HCT116 (cell line): ENCODE measurements around the gene HIGD2A. TPM values are rescaled to one million over a fixed set of nuclear protein-coding genes. Genes with fewer than 3 reads are reported as not detected.
"Not testable (repeated sequence)": the region's sequence is repeated elsewhere in the genome, so short reads cannot be mapped to it uniquely, and the experiment has no call there.

Source experiments
- ATAC-seq: fragments of 200-7000 bp; cut with Tn5 transposase; 2 replicates; pipeline ENCODE4 v1.9.1; 2020; ENCODE audit warnings: mild to moderate bottlenecking, moderate library complexity
- BruUV-seq: library from RNA; stranded (reverse); fragments of 400-500 nt; replicated peaks from 2 replicates; lab custom pipeline; 2021; lab: Mats Ljungman, UMichigan
- CTCF ChIA-PET: fragments of 300-600 bp; sonication (Branson Sonifier 250); formaldehyde crosslinking; loops from one replicate; lab custom pipeline; 2021; ENCODE audit warnings: antibody characterized with exemption; lab: Charles Lee
- POLR2A ChIA-PET: fragments of 300-600, 350-600 bp; sonication (Branson Sonifier 250); formaldehyde crosslinking; loops from one replicate; lab custom pipeline; 2021; ENCODE audit warnings: antibody characterized with exemption; lab: Charles Lee
- RAD21 ChIA-PET, 2 experiments: fragments of 300-600 bp; sonication (Branson Sonifier 250); formaldehyde crosslinking; loops; one replicate each; lab custom pipeline; 2023; ENCODE audit warnings: low total read pairs in 2 of 2; ENCODE audit not compliant: uncharacterized antibody in 2 of 2, unreplicated experiment in 2 of 2, low non-redundant PET in 1 of 2; lab: Charles Lee
- DNase-seq: peaks from one replicate; pipeline ENCODE4 v3.0.0-alpha.2; 2010; ENCODE audit warnings: low read depth, low spot score
- H2AFZ ChIP-seq: fragments of 200-600 bp; shearing (Covaris generic), sonication (generic); 2 replicates; pipeline ENCODE4 v1.6.1; 2017; ENCODE audit warnings: low read depth, mixed run types, mixed read lengths, antibody characterized with exemption, low read length; ENCODE audit not compliant: poor library complexity, severe bottlenecking
- H3K27ac ChIP-seq: 2 replicates; pipeline ENCODE4 v1.5.1; 2012; ENCODE audit warnings: low read depth, low read length
- H3K27me3 ChIP-seq: fragments of 200-600 bp; sonication (generic); 2 replicates; pipeline ENCODE4 v1.6.1; 2016; ENCODE audit warnings: mixed run types, low read length, mixed read lengths; ENCODE audit not compliant: insufficient read depth
- H3K36me3 ChIP-seq, 2 experiments: fragments of 200-500 bp in 1 of 2; fragments of 200-600 bp in 1 of 2; sonication (Bioruptor generic) in 1 of 2; sonication (generic) in 1 of 2; 2 replicates each; pipeline versions ENCODE4 v1.5.1 to v1.6.1; 2014 to 2016; ENCODE audit warnings: low read length in 2 of 2, inconsistent platforms in 1 of 2, mixed read lengths in 1 of 2, mixed run types in 1 of 2; ENCODE audit not compliant: insufficient read depth in 2 of 2, control insufficient read depth in 1 of 2
- H3K4me1 ChIP-seq, 2 experiments: fragments of 200-600 bp in 1 of 2; sonication (generic) in 1 of 2; 2 replicates each; pipeline versions ENCODE4 v1.5.1 to v1.6.1; 2012 to 2017; ENCODE audit warnings: low read length in 2 of 2, inconsistent platforms in 1 of 2, mild to moderate bottlenecking in 1 of 2, mixed read lengths in 1 of 2, mixed run types in 1 of 2, moderate library complexity in 1 of 2; ENCODE audit not compliant: insufficient read depth in 2 of 2, control insufficient read depth in 1 of 2
- H3K4me2 ChIP-seq: fragments of 200-600 bp; sonication (generic); 2 replicates; pipeline ENCODE4 v1.6.1; 2017; ENCODE audit warnings: mixed run types, low read length, mixed read lengths
- H3K4me3 ChIP-seq, 2 experiments: fragments of 200-600 bp in 1 of 2; sonication (generic) in 1 of 2; replicated peaks in 1 of 2; 2 replicates each; pipeline ENCODE4 v1.5.1; 2011 to 2016; ENCODE audit warnings: low read length in 2 of 2, control low read depth in 1 of 2, low read depth in 1 of 2, mild to moderate bottlenecking in 1 of 2, mixed read lengths in 1 of 2, mixed run types in 1 of 2
- H3K79me2 ChIP-seq: fragments of 200-600 bp; sonication (generic); 2 replicates; pipeline ENCODE4 v1.6.1; 2017; ENCODE audit warnings: mild to moderate bottlenecking, mixed run types, low read length, moderate library complexity, mixed read lengths; ENCODE audit not compliant: insufficient read depth
- H3K9ac ChIP-seq: fragments of 200-600 bp; sonication (generic); 2 replicates; pipeline ENCODE4 v1.6.1; 2016; ENCODE audit warnings: low read length, mixed read lengths
- H3K9me2 ChIP-seq: fragments of 200-600 bp; sonication (generic), shearing (Covaris generic); 2 replicates; pipeline ENCODE4 v1.6.1; 2017; ENCODE audit warnings: mixed run types, mild to moderate bottlenecking, moderate library complexity; ENCODE audit not compliant: insufficient read depth
- H3K9me3 ChIP-seq, 2 experiments: fragments of 200-500 bp in 1 of 2; fragments of 200-600 bp in 1 of 2; sonication (Bioruptor generic) in 1 of 2; sonication (generic) in 1 of 2; 2 replicates each; pipeline ENCODE4 v1.6.1; 2014 to 2017; ENCODE audit warnings: low read length in 2 of 2, mixed read lengths in 2 of 2, inconsistent platforms in 1 of 2, low read depth in 1 of 2, mild to moderate bottlenecking in 1 of 2, mixed run types in 1 of 2, moderate library complexity in 1 of 2; ENCODE audit not compliant: control insufficient read depth in 1 of 2, insufficient read depth in 1 of 2
- H4K20me1 ChIP-seq: fragments of 200-600 bp; sonication (generic), shearing (Covaris generic); 2 replicates; pipeline ENCODE4 v1.6.1; 2017; ENCODE audit warnings: mixed run types, mild to moderate bottlenecking, moderate library complexity; ENCODE audit not compliant: insufficient read depth
- POLR2AphosphoS5 ChIP-seq: IDR thresholded peaks from 2 replicates; pipeline ENCODE4 v1.6.1; 2011; ENCODE audit warnings: mild to moderate bottlenecking, low read depth, low read length, moderate library complexity
- ZNF274 ChIP-seq: fragments of 200-500 bp; sonication (Bioruptor generic); IDR thresholded peaks from 2 replicates; pipeline ENCODE4 v1.6.1; 2014; ENCODE audit warnings: mild to moderate bottlenecking, low read depth, low read length, inconsistent platforms
- intact Hi-C: fragments of 100-400 bp; cut with micrococcal nuclease; formaldehyde crosslinking; loops from 2 replicates; pipeline ENCODE4 v1.10.0; 2022
- total RNA-seq: library from RNA; stranded (reverse); gene quantifications from one replicate; pipeline ENCODE4 v1.2.1, GENCODE V29; 2021; ENCODE audit not compliant: unreplicated experiment
- TF ChIP-seq, protein P1 (sequence below): IDR thresholded peaks from 2 replicates; pipeline ENCODE4 v1.6.1; 2011; ENCODE audit warnings: mild to moderate bottlenecking, low read length, moderate library complexity; ENCODE audit not compliant: insufficient replicate concordance; ENCODE audit errors: extremely low read depth

Gene HIGD2A
- total RNA-seq, 1 experiment from 2014 or later, result 130 TPM

DNA sequence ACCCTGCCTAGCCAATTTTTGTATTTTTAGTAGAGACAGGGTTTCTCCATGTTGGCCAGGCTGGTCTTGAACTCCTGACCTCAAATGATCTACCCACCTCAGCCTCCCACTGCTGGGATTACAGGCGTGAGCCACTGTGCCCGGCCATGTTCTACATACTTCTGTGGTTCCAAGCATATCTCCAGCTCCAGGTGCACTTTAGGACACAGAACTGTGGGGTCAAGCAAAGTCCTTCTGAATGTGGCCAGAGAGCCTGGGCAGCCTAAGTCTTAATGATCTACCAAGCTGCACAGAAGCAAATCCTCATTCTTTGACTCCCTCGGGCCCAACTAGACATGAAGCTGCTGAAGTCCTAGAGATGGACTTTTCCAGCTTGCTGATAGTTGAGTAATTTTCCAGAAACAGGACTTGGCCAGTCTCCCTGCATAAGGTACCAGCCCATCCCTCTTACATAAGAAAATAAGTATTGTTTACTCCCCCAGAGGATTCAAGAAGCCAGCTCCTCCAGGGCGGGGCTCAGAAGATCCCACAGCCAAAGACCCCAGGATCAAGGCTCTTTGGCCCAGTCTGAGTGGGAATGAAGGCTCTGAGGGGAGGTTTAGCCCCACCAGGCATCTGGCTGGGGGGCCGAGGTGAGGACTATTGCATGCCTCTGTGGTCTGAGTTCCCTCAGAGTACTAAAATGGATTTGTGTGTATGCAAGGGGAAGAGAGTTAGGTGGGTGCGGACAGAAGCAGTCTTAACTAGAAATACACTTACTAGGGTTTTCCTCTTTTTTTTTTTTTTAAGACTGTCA lies 19.1 kb downstream of the HIGD2A start:
- ATAC-seq, result no peak

DNA sequence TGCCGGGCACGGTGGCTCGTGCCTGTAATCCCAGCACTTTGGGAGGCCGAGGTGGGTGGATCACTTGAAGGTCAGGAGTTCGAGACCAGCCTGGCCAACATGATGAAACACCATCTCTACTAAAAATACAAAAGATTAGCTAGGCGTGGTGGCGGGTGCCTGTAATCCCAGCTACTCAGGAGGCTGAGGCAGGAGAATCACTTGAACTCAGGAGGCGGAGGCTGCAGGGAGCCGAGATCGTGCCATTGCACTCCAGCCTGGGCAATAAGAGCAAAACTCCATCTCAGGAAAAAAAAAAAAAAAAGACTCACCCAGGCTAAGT lies 19.7 kb downstream of the HIGD2A start:
- H3K9me3 ChIP-seq, intact Hi-C loops, H3K9me2 ChIP-seq, CTCF ChIA-PET, BruUV-seq, H3K4me2 ChIP-seq, H3K9ac ChIP-seq, H3K36me3 ChIP-seq, POLR2A ChIA-PET, H3K4me3 ChIP-seq, H4K20me1 ChIP-seq, DNase-seq, H2AFZ ChIP-seq, H3K27ac ChIP-seq, ATAC-seq, H3K79me2 ChIP-seq, H3K27me3 ChIP-seq: not testable (repeated sequence)
- RAD21 ChIA-PET, result interaction anchor here in 1 of 2 experiments (0.7 kb wide), 1 partner anchor 265 kb away, joined by 4 read pairs; no protein-coding TSS in a partner anchor
- H3K4me1 ChIP-seq, result peaks cover 12 to 25% of the 10 kb centered on the region in 2 experiments; a peak in 3 of 4 replicates

More for the DNA sequence above, 19.1 kb downstream of the HIGD2A start:
- Histone ChIP-seq H3K4me1 (peaks cover 12 to 25% of the 10 kb centered on the region in 2 experiments; a peak in 3 of 4 replicates), H3K9ac (no peak overlapping the region), H2AFZ (no peak overlapping the region), H3K79me2 (peaks cover 2% of the 10 kb centered on the region; the same call in 1 of the 2 replicates), H3K9me3 (no peaks in the 10 kb centered on the region), H3K27me3 (no peaks in the 10 kb centered on the region), H3K27ac (no peak overlapping the region), H3K4me2 (no peak overlapping the region), H4K20me1 (no peaks in the 10 kb centered on the region), H3K9me2 (no peaks in the 10 kb centered on the region), H3K4me3 (no peak overlapping the region), H3K36me3 (peaks cover 0 to 5% of the 10 kb centered on the region in 2 experiments; a peak in 3 of 4 replicates)
- ChIA-PET POLR2A (no interaction called here), CTCF (no interaction called here), RAD21 (interaction anchor here in 1 of 2 experiments (0.7 kb wide), 1 partner anchor 266 kb away, joined by 4 read pairs; no protein-coding TSS in a partner anchor)
- intact Hi-C loops, result no loop called here
- no peak for TF ChIP-seq POLR2AphosphoS5
- no peak for TF ChIP-seq ZNF274
- TF ChIP-seq, protein P1, sequence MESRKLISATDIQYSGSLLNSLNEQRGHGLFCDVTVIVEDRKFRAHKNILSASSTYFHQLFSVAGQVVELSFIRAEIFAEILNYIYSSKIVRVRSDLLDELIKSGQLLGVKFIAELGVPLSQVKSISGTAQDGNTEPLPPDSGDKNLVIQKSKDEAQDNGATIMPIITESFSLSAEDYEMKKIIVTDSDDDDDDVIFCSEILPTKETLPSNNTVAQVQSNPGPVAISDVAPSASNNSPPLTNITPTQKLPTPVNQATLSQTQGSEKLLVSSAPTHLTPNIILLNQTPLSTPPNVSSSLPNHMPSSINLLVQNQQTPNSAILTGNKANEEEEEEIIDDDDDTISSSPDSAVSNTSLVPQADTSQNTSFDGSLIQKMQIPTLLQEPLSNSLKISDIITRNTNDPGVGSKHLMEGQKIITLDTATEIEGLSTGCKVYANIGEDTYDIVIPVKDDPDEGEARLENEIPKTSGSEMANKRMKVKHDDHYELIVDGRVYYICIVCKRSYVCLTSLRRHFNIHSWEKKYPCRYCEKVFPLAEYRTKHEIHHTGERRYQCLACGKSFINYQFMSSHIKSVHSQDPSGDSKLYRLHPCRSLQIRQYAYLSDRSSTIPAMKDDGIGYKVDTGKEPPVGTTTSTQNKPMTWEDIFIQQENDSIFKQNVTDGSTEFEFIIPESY, result no peak
- no TSS peak for BruUV-seq
- DNase-seq, result no peak
